GM18858 (cell line): Measurements from ENCODE around the gene HOXC9.

Experiments
- ATAC-seq: cut with Tn5 transposase; IDR thresholded peaks from one replicate; pipeline ENCODE4 v1.9.1; 2021; ENCODE audit not compliant: unreplicated experiment

The HOXC9 gene

GRCh38 chr12:53963005-53963404, 37.0 kb upstream of the HOXC9 start:
- no peak for ATAC-seq

GRCh38 chr12:53963434-53964314, 36.3 kb upstream of the HOXC9 start:
- no peak for ATAC-seq

GRCh38 chr12:53964315-53964713, 35.6 kb upstream of the HOXC9 start:
- no peak for ATAC-seq

GRCh38 chr12:53965281-53966084, 34.5 kb upstream of the HOXC9 start:
- no peak for ATAC-seq

GRCh38 chr12:53966085-53966384, 33.9 kb upstream of the HOXC9 start:
- ATAC-seq = no peak

GRCh38 chr12:53966385-53967133, 33.4 kb upstream of the HOXC9 start:
- ATAC-seq = no peak

- ATAC-seq = no peak
These were observed 32.5 kb upstream of the HOXC9 start for GRCh38 chr12:53967421-53967925.

- ATAC-seq = no peak
These were observed 31.5 kb upstream of the HOXC9 start for GRCh38 chr12:53968214-53969127.

- no peak for ATAC-seq
These were observed 30.2 kb upstream of the HOXC9 start for GRCh38 chr12:53969588-53970259.

- ATAC-seq = no peak
These were observed 29.5 kb upstream of the HOXC9 start for GRCh38 chr12:53970451-53970850.

GRCh38 chr12:53971129-53971528, 28.8 kb upstream of the HOXC9 start:
- ATAC-seq = no peak

- ATAC-seq = no peak
These were observed 28.3 kb upstream of the HOXC9 start for GRCh38 chr12:53971686-53972085.

GRCh38 chr12:53972152-53972702, 27.7 kb upstream of the HOXC9 start:
- ATAC-seq = no peak

GRCh38 chr12:53972722-53973235, 27.2 kb upstream of the HOXC9 start, which contains the start of gene HOXC11:
Gene HOXC11 (plus strand): TSS chr12:53973126. CDS start chr12:53973242, 116 bp downstream.
- ATAC-seq = no peak

- no peak for ATAC-seq
These were observed 26.5 kb upstream of the HOXC9 start for GRCh38 chr12:53973236-53974042.

GRCh38 chr12:53974084-53975063, 25.6 kb upstream of the HOXC9 start, which contains the start of gene HOTAIR:
Gene HOTAIR (minus strand): TSS chr12:53974954.
- ATAC-seq = no peak

GRCh38 chr12:53975064-53975471, 24.9 kb upstream of the HOXC9 start:
- no peak for ATAC-seq
